DMS153 treated with DMSO at 0.1 percent for 48 hours (cell line): ENCODE data around the gene PSIP1.
"Not testable (repeated sequence)": the region's sequence is repeated elsewhere in the genome, so short reads cannot be mapped to it uniquely, and the experiment has no call there.

Source experiments
- DNase-seq: peaks from one replicate; lab custom pipeline; 2025; ENCODE audit not compliant: unreplicated experiment; lab: John Stamatoyannopoulos, UW

Gene PSIP1

GRCh38 chr9:15433661-15434060, 77.1 kb downstream of the PSIP1 start:
- DNase-seq: no peak

GRCh38 chr9:15433191-15433590, 77.6 kb downstream of the PSIP1 start:
- DNase-seq: no peak

- DNase-seq: no peak
Observed at GRCh38 chr9:15430920-15431844, 79.6 kb downstream of the PSIP1 start.

GRCh38 chr9:15427702-15428101, 83.1 kb downstream of the PSIP1 start:
- DNase-seq: not testable (repeated sequence)

GRCh38 chr9:15426019-15426418, 84.8 kb downstream of the PSIP1 start:
- no peak for DNase-seq

- DNase-seq: no peak
Observed at GRCh38 chr9:15423231-15423985, 87.4 kb downstream of the PSIP1 start.

- peak; percentile 92 for DNase-seq
Observed at GRCh38 chr9:15422372-15423230, 88.2 kb downstream of the PSIP1 start, which contains the start of gene SNAPC3. SNAPC3 (plus strand) TSS chr9:15422876; CDS start chr9:15422880, 4 bp downstream.

GRCh38 chr9:15421990-15422371, 88.8 kb downstream of the PSIP1 start:
- DNase-seq: peak; percentile 12

- DNase-seq: no peak
Observed at GRCh38 chr9:15421532-15421931, 89.2 kb downstream of the PSIP1 start.

- no peak for DNase-seq
Observed at GRCh38 chr9:15420796-15421195, 90.0 kb downstream of the PSIP1 start.

GRCh38 chr9:15417626-15418025, 93.1 kb downstream of the PSIP1 start:
- DNase-seq: no peak

GRCh38 chr9:15416880-15417279, 93.9 kb downstream of the PSIP1 start:
- DNase-seq: peak; percentile 14
